ENCODE results near the gene PRODH2.
"Not testable (repeated sequence)": the region's sequence is repeated elsewhere in the genome, so short reads cannot be mapped to it uniquely, and the experiment has no call there.

PRODH2 gene

GRCh38 chr19:35795564-35795963, 17.1 kb downstream of the PRODH2 start:
- not testable (repeated sequence) for DNase-seq (ENCODE audit: low spot score)

- peak; percentile 83 for DNase-seq (ENCODE audit: low spot score)
Measured at GRCh38 chr19:35793381-35794165, 19.1 kb downstream of the PRODH2 start.

- no peak for DNase-seq (ENCODE audit: low spot score)
Measured at GRCh38 chr19:35792888-35793287, 19.8 kb downstream of the PRODH2 start.

DNA sequence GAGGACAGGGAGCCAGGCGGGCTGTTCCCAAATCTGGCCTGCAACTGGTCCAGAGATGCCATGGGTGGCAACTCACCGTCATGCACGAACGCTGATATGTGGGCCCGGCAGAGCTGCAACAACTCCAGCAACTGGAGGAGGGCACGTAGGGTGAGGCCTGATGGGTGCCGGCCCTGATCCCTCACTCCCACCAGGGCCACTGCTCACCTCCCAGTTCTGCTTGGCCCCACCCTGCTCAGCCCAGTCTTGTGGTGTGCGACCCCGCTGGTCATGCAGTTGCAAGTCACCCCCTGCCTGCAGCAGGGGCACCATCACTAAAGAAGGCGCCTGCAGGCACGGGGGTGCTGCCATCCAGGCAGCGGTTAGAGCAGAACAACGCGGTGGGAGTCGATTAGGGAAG, 20.3 kb downstream of the PRODH2 start:
- no peak for DNase-seq (ENCODE audit: low spot score)

- no peak for DNase-seq (ENCODE audit: low spot score)
Measured at GRCh38 chr19:35791814-35792279, 20.8 kb downstream of the PRODH2 start.

DNA sequence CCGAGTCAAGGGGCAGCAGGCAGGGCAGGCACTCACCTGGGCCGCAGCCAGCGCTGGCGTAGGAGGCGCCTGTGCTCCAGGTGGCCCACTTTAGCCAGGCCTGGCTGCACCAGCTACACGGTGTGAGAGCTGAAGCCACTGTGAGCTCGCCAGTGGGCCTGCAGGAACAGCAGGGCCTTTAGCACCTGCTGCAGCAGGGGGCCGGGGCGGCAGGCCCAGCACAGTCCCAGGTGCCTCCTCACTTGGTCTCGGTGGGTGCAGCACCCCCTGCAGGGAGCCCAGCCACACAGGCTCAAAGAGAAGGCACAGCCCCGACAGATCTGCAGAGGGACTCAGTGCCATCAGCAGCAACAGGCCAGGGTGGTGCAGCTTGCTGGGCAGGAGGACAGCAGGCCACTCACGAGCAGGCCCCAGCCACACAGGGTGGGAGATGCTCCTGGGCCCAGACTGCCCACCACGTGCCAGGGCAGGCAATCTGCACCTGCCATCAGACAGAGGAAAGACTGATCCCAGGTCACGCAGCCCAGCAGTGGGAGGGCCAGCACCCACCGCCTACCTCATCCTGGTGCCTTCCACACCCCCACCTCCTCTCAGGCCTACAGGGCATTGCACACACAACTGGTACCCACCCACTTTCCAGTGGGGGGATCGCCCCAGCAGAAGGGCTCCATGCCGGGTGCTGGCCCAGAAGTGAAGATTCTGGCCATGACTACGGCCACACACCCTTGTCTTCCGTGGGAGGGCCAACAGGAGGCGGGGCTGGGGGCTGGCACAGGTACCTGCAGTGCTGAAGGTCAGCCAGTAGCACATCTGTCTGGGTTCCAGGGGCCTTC, 21.4 kb downstream of the PRODH2 start:
- no peak for DNase-seq (ENCODE audit: low spot score)

DNA sequence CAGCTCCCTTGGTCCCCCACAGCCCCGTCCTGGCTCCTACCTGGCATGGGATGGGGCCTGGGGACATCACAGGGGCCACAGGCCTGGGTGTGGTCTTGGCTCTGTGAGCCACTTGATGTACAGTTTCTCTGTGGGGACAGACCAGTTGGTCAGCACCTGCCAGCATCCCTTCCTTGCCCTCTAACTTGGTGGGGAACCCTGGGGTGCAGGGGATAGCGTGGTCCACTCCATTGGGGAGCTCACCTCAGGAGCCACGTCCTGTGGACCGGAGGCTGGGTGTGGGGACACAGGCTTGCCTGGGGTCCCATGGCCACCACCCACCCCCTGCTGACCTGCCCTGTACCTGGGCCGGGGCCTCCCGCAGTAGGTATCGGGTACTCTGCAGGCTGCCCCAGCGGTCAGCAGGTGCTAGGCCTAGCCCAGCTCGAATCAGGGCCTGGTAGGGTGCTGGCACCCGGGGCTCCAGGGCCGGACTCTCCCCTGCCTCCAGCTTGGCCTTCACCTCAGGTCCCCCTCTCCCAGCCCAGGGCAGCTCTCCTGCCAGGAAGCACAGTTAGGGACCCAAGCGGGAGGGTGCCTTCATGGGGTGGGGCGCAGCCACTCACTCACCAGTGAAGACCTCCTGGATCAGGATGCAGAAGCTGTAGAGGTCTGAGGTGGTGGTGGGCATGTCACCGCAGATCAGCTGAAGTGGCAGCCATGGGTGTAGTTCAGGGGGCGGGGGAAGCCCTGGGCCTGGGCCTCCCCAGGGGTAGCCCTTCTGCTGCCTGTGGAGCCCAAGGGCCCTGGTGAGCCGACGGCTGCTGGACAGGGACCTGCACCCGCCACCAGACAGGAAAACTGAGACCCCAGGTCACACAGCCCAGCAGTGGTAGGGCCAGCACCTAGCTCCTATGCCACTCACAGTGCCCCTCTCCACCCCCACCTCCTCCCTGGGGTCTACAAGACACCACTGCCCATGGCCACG, 22.4 kb downstream of the PRODH2 start:
- DNase-seq (ENCODE audit: low spot score), result no peak

GRCh38 chr19:35789195-35789977, 23.3 kb downstream of the PRODH2 start:
- no peak for DNase-seq (ENCODE audit: low spot score)

GRCh38 chr19:35788205-35788960, 24.3 kb downstream of the PRODH2 start:
- no peak for DNase-seq (ENCODE audit: low spot score)

- no peak for DNase-seq (ENCODE audit: low spot score)
Measured at GRCh38 chr19:35787227-35787799, 25.3 kb downstream of the PRODH2 start.

GRCh38 chr19:35786299-35787160, 26.1 kb downstream of the PRODH2 start:
- DNase-seq (ENCODE audit: low spot score), result no peak

- DNase-seq (ENCODE audit: low spot score), result no peak
Measured at GRCh38 chr19:35785339-35785627, 27.4 kb downstream of the PRODH2 start.

DNA sequence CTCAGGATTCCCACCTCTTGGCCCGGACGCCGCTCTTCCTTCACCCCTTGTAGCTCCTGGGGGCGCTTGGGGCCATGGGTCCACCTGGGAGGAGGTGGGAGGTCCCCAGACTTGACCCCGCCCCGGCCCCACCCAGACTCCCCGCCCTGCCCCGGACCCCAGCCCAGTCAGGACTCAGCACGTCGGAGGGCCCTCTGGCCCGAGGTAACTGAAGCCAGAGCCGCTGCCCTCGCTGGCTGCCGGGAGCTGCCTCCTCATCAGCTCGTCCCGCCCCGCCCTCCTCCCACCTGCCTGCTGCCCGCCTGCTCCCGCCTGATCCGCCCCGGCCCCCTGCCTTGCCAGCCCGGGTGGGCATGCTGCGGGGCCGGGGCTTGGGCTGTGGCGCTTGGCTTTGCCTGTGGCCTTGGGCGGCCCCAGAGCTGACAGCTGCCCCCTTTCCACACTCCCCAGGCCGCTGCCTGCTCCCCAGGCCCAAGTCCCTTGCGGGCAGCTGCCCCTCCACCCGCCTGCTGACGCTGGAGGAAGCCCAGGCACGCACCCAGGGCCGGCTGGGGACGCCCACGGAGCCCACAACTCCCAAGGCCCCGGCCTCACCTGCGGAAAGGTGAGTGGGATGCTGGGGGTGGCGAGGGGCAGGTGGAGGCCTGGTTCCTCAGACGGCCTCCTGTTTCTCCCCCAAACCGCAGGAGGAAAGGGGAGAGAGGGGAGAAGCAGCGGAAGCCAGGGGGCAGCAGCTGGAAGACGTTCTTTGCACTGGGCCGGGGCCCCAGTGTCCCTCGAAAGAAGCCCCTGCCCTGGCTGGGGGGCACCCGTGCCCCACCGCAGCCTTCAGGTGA, 27.9 kb downstream of the PRODH2 start:
- no peak for DNase-seq (ENCODE audit: low spot score)

GRCh38 chr19:35783469-35784434, 28.9 kb downstream of the PRODH2 start:
- no peak for DNase-seq (ENCODE audit: low spot score)

DNA sequence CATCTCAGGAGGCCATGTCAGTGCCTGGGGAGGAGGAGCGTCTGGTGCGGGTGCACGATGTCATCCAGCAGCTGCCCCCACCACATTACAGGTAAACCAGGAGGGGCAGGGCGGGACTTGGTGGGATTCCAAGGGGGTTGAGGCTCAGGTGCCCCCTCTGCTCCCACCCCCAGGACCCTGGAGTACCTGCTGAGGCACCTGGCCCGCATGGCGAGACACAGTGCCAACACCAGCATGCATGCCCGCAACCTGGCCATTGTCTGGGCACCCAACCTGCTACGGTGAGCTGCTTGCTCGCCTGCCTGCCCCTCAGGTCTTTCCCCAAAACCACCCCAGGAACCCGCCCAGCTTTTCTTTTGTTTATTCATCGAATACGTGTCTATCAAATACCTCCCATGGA, 30.1 kb downstream of the PRODH2 start:
- no peak for DNase-seq (ENCODE audit: low spot score)

DNA sequence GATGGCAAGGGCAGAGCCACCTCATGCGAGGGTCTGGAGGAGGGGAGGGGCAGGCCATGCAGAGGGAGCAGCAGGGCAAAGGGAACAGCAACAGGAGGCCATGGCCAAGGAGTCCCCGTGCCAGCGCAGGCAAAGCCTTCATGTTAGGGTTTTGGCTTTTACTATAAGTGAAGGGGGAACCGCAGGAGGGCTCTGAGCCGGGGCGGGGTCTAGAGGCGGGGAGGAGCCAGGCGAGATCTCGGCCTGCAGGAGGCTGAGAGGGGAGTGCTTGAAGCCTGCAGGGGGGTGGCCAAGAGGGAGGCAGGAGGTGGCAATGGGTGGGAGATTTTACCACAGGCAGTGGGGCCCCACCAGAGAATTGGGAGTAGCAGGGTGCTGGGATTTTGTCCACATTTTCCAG, 31.0 kb downstream of the PRODH2 start:
- DNase-seq (ENCODE audit: low spot score), result no peak

DNA sequence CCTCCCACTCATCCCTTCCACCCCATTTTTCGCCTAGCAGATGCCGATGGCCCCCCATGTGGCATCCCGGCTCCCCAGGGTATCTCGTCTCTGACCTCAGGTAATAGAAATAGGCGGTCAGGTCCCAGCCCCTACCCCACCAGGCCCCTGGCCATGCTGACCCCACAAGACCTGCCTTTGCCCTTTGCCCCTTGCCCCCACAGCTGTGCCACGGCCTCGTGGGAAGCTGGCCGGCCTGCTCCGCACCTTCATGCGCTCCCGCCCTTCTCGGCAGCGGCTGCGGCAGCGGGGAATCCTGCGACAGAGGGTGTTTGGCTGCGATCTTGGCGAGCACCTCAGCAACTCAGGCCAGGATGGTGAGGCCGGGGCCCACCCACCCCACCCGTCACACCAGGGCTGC, 31.9 kb downstream of the PRODH2 start:
- no peak for DNase-seq (ENCODE audit: low spot score)
